Measurements from ENCODE around the gene IKZF5. TPM values are rescaled to one million over a fixed set of nuclear protein-coding genes. Genes with fewer than 3 reads are reported as not detected.
A peak's percentile ranks its signal among the peaks of the same experiment; 100 is the strongest.

Gene IKZF5
- total RNA-seq, 4 donors from 2014 or later: 4.3 to 11.0 (median 7.7) TPM

DNA sequence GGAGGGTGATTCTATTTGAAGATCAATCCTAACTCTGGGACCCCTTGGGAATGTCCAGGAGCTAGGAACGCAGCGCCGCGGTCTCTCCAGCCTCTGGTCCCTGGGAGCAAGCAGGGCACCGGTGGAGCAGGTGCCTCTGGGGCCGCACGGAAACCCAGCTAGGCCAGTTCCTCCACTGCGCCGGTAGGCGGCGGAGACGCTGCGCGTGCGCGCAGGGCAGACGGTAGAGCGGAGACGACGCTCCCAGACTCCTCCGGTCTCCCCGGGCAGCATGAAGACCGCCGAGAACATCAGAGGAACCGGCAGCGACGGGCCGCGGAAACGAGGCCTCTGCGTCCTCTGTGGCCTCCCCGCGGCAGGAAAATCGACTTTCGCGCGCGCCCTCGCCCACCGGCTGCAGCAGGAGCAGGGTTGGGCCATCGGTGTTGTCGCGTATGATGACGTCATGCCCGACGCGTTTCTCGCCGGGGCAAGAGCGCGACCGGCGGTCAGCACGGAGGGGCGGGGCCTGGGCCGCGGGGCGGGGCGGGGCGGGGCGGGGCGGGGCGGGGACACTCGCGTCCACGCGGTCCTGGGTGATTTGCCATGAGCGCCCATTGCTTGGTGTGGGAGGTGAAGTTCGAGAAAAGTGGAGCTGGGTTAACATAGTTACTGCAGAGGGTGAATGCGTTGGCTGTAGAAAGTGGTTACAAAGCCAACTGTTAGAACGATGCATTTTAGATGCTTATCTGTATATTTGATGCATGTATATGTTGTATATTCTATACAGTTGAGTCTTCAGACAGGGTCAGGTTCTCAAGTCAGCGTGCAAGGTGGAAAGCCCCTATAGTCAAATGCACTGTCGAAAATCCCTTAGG lies 28.2 kb downstream of the IKZF5 start, which contains the start of gene PSTK:
PSTK (plus strand) TSS at position 193 of the 857 bp plus-strand sequence; CDS start at position 272, 79 bp downstream.
- peak; percentile 80 to 84 for DNase-seq
- intact Hi-C loops (cut with DNase I; ENCODE audit: low total_unique reads): loop anchor here (1.0 to 2.0 kb wide), 3 partner anchors 26 to 174 kb away; partner anchors contain the start of genes BUB3, C10orf88 and IKZF5
- peak in 1 of 2 donors; percentile 45 for TF ChIP-seq POLR2A (IDR thresholded peaks at IDR 0.05)
- TF ChIP-seq, protein P1, sequence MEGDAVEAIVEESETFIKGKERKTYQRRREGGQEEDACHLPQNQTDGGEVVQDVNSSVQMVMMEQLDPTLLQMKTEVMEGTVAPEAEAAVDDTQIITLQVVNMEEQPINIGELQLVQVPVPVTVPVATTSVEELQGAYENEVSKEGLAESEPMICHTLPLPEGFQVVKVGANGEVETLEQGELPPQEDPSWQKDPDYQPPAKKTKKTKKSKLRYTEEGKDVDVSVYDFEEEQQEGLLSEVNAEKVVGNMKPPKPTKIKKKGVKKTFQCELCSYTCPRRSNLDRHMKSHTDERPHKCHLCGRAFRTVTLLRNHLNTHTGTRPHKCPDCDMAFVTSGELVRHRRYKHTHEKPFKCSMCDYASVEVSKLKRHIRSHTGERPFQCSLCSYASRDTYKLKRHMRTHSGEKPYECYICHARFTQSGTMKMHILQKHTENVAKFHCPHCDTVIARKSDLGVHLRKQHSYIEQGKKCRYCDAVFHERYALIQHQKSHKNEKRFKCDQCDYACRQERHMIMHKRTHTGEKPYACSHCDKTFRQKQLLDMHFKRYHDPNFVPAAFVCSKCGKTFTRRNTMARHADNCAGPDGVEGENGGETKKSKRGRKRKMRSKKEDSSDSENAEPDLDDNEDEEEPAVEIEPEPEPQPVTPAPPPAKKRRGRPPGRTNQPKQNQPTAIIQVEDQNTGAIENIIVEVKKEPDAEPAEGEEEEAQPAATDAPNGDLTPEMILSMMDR (IDR thresholded peaks at IDR 0.05 in 4 of 5, conservative IDR thresholded peaks at IDR 0.05 in 1 of 5): peak; percentile 97 to 98 (median 98)
- ATAC-seq: peak; percentile 97 to 98
- Histone ChIP-seq H3K27me3 (no peaks in the 10 kb centered on the region), H3K4me1 (peaks cover 11 to 12% of the 10 kb centered on the region in 2 donors), H3K36me3 (no peaks in the 10 kb centered on the region), H3K4me3 (peak within 1 kb of the TSS; percentile 72 to 88 (median 78)), H3K27ac (peak within 1 kb of the TSS; percentile 85 to 96 (median 90)), H3K9me3 (no peaks in the 10 kb centered on the region)
- in situ Hi-C loops (cut with MboI; ENCODE audit: low sequenced_read_pairs in 4 of 4): loop anchor here in 1 of 4 donors (10.0 kb wide), 1 partner anchor 174 kb away; the partner anchor contains the start of gene BUB3

DNA sequence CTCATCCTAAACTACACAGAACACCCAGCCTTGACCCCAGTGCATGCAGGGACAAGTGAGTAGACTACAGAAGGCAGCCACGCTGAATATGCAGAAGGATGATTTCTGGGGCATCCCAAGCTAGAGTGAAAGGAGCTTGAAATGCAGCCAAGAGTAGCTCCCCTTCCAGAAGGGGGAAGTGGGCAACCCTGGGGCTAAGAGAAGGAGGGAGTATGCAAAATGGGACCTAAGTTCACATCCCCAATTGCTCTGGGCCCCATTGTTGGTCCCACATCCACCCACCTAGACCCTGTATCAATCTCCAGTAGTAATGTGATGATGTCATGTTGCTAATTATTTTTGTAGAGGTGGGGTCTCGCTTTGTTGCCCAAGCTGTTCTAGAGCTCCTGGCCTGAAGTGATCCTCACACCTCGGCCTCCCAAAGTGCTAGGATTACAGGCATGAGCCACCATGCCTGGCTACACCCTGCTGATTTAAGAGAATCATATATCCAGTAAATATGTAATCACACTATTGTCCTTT lies 34.0 kb downstream of the IKZF5 start:
- ATAC-seq (no peak), DNase-seq (no peak)
- H3K36me3 ChIP-seq: no peaks in the 10 kb centered on the region
- no peak overlapping the region for H3K4me3 ChIP-seq
- intact Hi-C loops (cut with DNase I; ENCODE audit: low total_unique reads): no loop called here
- no peaks in the 10 kb centered on the region for H3K27me3 ChIP-seq
- peaks cover 2 to 3% of the 10 kb centered on the region in 2 donors for H3K4me1 ChIP-seq
- no peak overlapping the region for H3K27ac ChIP-seq
- TF ChIP-seq, protein P1 (IDR thresholded peaks at IDR 0.05 in 4 of 5, conservative IDR thresholded peaks at IDR 0.05 in 1 of 5): no peak
- no peak for TF ChIP-seq POLR2A (IDR thresholded peaks at IDR 0.05)
- no peaks in the 10 kb centered on the region for H3K9me3 ChIP-seq
- in situ Hi-C loops (cut with MboI; ENCODE audit: low sequenced_read_pairs in 4 of 4): loop anchor here in 1 of 4 donors (25.0 kb wide), 1 partner anchor 188 kb away; the partner anchor contains the start of gene BUB3

DNA sequence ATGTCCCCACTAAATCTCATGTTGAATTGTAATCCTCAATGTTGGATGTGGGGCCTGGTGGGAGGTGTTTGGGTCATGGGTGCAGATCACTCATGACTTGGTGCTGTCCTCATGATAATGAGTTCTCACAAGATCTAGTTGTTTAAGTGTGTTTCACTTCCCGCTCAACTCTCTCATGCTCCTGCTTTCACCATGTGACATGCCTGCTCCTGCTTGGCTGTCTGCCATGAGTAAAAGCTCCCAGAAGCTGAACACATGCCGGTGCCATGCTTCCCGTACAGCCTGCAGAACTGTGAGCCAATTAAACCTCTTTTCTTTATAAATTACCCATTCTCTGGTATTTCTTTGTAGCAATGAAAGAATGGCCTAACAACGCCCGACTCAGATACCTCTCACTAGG lies 34.6 kb downstream of the IKZF5 start:
- Histone ChIP-seq H3K36me3 (no peaks in the 10 kb centered on the region), H3K4me1 (no peaks in the 10 kb centered on the region), H3K27ac (no peak overlapping the region), H3K27me3 (no peaks in the 10 kb centered on the region), H3K4me3 (no peak overlapping the region), H3K9me3 (no peaks in the 10 kb centered on the region)
- intact Hi-C loops (cut with DNase I; ENCODE audit: low total_unique reads): no loop called here
- no peak for DNase-seq
- no peak for ATAC-seq
- TF ChIP-seq, protein P1 (IDR thresholded peaks at IDR 0.05 in 4 of 5, conservative IDR thresholded peaks at IDR 0.05 in 1 of 5): no peak
- TF ChIP-seq POLR2A (IDR thresholded peaks at IDR 0.05): no peak
- in situ Hi-C loops (cut with MboI; ENCODE audit: low sequenced_read_pairs in 4 of 4): loop anchor here in 1 of 4 donors (25.0 kb wide), 1 partner anchor 188 kb away; the partner anchor contains the start of gene BUB3

DNA sequence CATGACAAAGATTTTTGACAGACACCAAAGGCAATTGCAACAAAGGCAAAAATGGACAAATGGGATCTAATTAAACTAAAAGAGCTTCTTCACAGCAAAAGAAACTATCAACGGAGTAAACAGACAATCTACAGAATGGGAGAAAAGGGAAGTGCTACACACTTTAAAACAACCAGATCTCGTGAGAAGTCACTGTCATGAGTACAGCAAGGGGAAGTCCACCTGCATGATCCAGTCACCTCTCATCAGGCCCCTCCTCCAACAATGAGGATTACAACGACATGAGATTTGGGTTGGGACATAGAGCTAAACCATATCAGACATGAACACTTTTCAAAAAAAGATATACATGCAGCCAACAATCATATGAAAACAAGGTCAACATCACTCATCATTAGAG lies 39.9 kb downstream of the IKZF5 start:
- Histone ChIP-seq H3K9me3 (peaks cover 0 to 5% (median 0%) of the 10 kb centered on the region in 3 donors), H3K27me3 (no peaks in the 10 kb centered on the region), H3K4me1 (no peaks in the 10 kb centered on the region), H3K27ac (no peak overlapping the region), H3K4me3 (no peak overlapping the region), H3K36me3 (no peaks in the 10 kb centered on the region)
- DNase-seq (no peak), ATAC-seq (no peak)
- in situ Hi-C loops (cut with MboI; ENCODE audit: low sequenced_read_pairs in 4 of 4) (loop anchor here in 1 of 4 donors (25.0 kb wide), 1 partner anchor 194 kb away; the partner anchor contains the start of gene BUB3), intact Hi-C loops (cut with DNase I; ENCODE audit: low total_unique reads) (no loop called here)
- TF ChIP-seq, protein P1 (IDR thresholded peaks at IDR 0.05 in 4 of 5, conservative IDR thresholded peaks at IDR 0.05 in 1 of 5): no peak
- no peak for TF ChIP-seq POLR2A (IDR thresholded peaks at IDR 0.05)

Data from gastrocnemius medialis (tissue), 4 donors.